IPS-15b (cell line): ENCODE measurements around the gene TPI1.

Experiments
- H3K27me3 ChIP-seq: one replicate; pipeline ENCODE4 v1.6.1; 2013; ENCODE audit warnings: low read length; ENCODE audit not compliant: control insufficient read depth, insufficient read depth
- H3K36me3 ChIP-seq: one replicate; pipeline ENCODE4 v1.6.1; 2013; ENCODE audit warnings: low read length; ENCODE audit not compliant: control insufficient read depth, insufficient read depth
- H3K4me1 ChIP-seq: one replicate; pipeline ENCODE4 v1.6.1; 2013; ENCODE audit warnings: mild to moderate bottlenecking, low read length; ENCODE audit not compliant: control insufficient read depth, insufficient read depth
- H3K4me3 ChIP-seq: one replicate; pipeline ENCODE4 v1.5.1; 2013; ENCODE audit warnings: low read depth, low read length
- H3K9ac ChIP-seq: one replicate; pipeline ENCODE4 v1.6.1; 2013; ENCODE audit warnings: low read depth, mild to moderate bottlenecking, low read length
- H3K9me3 ChIP-seq: one replicate; pipeline ENCODE4 v1.6.1; 2013; ENCODE audit warnings: mild to moderate bottlenecking, low read length; ENCODE audit not compliant: control insufficient read depth, insufficient read depth

The TPI1 gene

DNA sequence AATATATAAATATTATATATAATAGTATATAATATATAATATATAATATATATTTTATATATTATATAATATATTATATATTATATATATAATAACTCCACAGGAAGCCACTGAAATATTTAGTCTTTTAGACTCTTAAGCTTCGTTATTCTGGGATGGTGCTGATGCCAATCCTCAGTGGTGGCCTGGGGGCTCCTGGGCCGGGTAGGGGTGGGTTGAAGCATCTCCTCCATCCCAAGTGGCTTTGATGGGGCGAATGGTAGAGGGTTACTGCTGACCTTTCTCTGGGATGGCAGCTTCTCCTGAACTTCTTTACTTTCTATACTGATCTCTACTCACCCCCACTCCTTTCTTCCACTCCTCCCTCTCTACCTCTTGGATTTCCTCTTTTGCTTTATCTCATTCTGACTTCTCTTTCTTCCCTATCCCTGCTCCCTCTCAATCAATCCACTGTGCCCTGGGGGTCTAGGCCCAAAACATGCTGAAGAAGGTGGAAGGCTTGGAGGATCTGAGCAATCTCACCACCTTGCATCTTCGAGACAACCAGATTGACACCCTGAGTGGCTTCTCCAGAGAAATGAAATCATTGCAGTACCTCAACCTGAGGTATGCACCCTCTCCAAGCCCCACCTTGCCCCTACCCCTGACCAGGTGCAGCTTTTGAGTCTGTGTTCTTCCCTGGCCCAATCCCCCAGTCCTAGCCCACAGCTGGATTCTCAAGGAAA is 42.3 kb downstream of the TPI1 start:
- H3K9ac ChIP-seq, result no peak overlapping the region
- no peaks in the 10 kb centered on the region for H3K36me3 ChIP-seq
- H3K4me3 ChIP-seq, result no peak overlapping the region
- H3K4me1 ChIP-seq, result peaks cover 16% of the 10 kb centered on the region
- H3K27me3 ChIP-seq, result peaks cover 9% of the 10 kb centered on the region
- no peaks in the 10 kb centered on the region for H3K9me3 ChIP-seq

DNA sequence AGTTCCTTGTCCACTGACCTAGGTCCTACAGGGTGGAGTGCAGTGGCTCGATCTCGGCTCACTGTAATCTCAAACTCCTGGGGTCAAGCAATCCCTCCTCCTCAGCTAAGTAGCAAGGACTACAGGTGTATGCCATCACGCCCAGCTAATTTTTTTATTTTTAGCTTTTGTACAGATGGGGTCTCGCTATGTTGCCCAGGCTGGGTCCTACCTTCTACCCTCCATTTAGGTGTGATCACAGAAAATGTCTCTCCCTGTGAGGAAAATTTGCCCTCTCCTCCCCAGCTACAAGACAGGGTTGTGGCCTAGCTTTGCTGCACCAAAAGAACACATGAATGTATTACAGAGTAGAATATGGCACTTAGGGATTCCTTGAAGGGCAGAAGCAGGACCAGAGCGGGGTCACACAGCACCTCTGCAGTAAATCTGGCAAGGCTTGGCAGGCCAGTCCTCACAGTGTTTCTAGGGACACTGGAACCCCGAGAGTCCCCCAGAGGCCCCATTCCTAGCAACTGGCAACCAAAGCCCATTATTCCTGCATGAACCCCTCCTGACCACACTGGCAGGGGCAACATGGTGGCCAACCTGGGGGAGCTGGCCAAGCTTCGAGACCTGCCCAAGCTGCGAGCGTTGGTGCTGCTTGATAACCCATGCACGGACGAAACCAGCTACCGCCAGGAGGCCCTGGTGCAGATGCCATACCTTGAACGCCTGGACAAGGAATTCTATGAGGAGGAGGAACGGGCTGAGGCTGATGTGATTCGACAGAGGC is 45.0 kb downstream of the TPI1 start:
- H3K9me3 ChIP-seq, result no peaks in the 10 kb centered on the region
- no peaks in the 10 kb centered on the region for H3K27me3 ChIP-seq
- peaks cover 16% of the 10 kb centered on the region for H3K36me3 ChIP-seq
- no peak overlapping the region for H3K4me3 ChIP-seq
- peaks cover 16% of the 10 kb centered on the region for H3K4me1 ChIP-seq
- H3K9ac ChIP-seq, result no peak overlapping the region

DNA sequence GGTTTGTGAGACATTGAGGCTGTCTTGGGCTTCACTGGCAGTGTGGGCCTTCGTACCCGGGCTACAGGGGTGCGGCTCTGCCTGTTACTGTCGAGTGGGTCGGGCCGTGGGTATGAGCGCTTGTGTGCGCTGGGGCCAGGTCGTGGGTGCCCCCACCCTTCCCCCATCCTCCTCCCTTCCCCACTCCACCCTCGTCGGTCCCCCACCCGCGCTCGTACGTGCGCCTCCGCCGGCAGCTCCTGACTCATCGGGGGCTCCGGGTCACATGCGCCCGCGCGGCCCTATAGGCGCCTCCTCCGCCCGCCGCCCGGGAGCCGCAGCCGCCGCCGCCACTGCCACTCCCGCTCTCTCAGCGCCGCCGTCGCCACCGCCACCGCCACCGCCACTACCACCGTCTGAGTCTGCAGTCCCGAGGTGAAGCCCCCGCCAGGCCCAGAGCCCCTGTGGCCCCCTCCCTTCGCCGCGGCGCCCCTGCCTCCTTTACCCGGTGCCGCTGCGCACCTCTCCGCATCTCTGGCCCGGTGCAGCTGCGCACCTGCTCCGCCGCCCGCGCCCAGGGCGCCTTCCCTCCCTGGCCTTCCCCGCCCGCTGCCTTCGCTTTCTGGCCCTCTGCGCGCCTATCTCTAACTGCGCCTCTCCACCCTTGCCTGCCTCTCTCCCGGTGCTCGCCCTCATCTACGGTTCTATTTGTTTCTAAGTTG is 47.1 kb downstream of the TPI1 start, which contains the start of gene ENO2:
ENO2 (plus strand) TSS at position 335 of the 701 bp plus-strand sequence. CDS start 1,253 bp downstream, outside the sequence.
- no peaks in the 10 kb centered on the region for H3K9me3 ChIP-seq

DNA sequence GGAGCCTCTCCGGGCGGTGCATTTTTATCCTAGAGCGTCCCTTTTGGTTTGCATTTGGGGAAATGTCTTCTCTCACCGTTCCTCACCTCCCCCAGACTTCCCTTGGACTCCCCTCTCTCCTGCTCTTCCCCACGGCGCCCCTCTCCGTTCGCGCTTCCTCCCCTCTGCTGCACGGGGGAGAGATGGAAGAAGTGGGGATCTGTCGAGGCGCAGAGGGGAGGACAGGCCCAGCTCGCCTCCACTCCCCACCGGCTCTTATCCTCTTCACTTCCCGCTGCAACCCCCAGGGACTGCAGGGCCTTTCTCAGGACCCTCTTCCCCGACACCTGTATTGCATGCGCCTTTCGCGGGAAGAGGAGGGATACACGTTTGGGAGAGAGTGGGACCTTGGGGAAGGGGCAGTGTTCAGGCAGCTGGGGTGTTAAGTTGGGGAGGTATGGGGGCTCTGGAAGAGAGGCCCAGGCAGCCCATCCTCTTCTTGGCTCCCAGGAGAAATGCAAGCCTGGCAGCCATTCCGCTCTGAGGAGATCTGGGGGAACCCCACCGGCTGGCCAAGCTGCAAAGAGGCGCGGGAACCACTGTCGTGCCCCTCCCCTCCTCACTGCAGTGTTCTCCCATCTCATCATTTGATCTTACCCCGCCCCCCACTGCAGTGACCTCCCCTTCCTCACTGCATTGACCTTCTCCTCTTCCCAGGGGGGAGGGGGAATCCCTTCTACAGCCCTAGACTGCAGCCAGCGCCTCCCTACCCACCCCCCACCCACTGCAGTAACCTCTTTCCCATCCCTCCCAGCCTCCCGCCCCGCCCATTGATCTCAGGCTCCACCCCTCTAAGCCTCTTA is 47.8 kb downstream of the TPI1 start:
- peaks cover 16% of the 10 kb centered on the region for H3K4me1 ChIP-seq
- H3K36me3 ChIP-seq, result peaks cover 33% of the 10 kb centered on the region
- peak overlapping the region; percentile 86 for H3K4me3 ChIP-seq
- H3K27me3 ChIP-seq, result no peaks in the 10 kb centered on the region
- H3K9ac ChIP-seq, result peak overlapping the region; percentile 76
- H3K9me3 ChIP-seq, result no peaks in the 10 kb centered on the region

More for the DNA sequence above, 47.1 kb downstream of the TPI1 start, which contains the start of gene ENO2:
- Histone ChIP-seq H3K4me1 (peaks cover 16% of the 10 kb centered on the region), H3K4me3 (peak within 1 kb of the TSS; percentile 86), H3K36me3 (peaks cover 25% of the 10 kb centered on the region), H3K9ac (peak within 1 kb of the TSS; percentile 76), H3K27me3 (no peaks in the 10 kb centered on the region)

DNA sequence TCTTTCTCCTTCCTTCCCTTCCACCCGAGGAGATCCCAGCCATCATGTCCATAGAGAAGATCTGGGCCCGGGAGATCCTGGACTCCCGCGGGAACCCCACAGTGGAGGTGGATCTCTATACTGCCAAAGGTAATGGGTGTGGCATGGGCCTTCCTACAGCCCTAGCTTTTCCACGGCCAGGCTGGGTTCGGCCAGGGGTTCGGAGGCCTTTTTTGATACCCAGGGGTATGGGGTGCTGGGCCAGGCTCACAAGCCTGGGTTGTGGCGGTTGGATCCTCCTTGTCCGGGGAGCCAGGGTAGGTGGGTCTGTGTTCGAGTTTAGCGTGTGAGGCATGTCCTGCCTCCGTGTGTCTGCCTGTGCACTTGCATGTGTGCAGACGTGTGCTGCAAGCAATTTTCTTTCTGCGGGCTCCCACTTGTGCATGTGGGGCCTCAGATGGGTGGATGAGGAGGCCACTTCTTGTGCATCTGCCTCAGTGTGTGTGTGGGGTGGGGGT is 48.5 kb downstream of the TPI1 start:
- Histone ChIP-seq H3K4me3 (peak overlapping the region; percentile 86), H3K9ac (peak overlapping the region; percentile 47), H3K9me3 (no peaks in the 10 kb centered on the region), H3K4me1 (peaks cover 16% of the 10 kb centered on the region), H3K27me3 (no peaks in the 10 kb centered on the region), H3K36me3 (peaks cover 33% of the 10 kb centered on the region)

DNA sequence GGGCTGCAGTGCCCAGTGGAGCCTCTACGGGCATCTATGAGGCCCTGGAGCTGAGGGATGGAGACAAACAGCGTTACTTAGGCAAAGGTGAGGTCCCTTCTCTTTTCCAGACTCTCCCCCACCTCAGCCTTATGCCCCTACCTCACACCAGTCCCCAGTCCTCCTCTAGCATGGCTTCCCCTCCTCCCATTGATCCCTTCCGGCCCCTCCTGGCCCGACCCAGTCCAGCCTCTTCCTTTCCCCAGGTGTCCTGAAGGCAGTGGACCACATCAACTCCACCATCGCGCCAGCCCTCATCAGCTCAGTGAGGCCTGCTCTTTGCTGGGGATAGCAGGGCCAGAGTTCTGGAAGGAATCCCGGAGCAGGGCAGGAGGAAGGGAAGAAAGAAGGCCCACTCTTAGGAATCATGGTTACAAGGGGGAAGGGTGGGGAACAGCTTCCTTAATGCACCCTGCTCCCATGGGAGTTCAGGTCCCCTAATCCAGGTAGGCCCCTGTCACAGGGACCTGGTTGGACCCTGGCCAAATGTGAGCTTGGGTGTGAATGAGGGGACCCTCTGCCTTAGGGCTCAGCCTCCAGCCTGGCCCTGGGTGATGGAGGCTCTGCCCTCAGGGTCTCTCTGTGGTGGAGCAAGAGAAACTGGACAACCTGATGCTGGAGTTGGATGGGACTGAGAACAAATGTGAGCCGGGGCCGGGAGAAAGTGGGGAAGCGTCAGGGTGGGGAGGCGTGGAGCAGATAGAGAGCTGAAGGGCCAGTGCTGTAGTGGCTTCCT is 49.3 kb downstream of the TPI1 start:
- H3K36me3 ChIP-seq, result peaks cover 36% of the 10 kb centered on the region
- H3K9me3 ChIP-seq, result no peaks in the 10 kb centered on the region
- peak overlapping the region; percentile 86 for H3K4me3 ChIP-seq
- H3K9ac ChIP-seq, result peak overlapping the region; percentile 47
- peaks cover 16% of the 10 kb centered on the region for H3K4me1 ChIP-seq
- H3K27me3 ChIP-seq, result no peaks in the 10 kb centered on the region

DNA sequence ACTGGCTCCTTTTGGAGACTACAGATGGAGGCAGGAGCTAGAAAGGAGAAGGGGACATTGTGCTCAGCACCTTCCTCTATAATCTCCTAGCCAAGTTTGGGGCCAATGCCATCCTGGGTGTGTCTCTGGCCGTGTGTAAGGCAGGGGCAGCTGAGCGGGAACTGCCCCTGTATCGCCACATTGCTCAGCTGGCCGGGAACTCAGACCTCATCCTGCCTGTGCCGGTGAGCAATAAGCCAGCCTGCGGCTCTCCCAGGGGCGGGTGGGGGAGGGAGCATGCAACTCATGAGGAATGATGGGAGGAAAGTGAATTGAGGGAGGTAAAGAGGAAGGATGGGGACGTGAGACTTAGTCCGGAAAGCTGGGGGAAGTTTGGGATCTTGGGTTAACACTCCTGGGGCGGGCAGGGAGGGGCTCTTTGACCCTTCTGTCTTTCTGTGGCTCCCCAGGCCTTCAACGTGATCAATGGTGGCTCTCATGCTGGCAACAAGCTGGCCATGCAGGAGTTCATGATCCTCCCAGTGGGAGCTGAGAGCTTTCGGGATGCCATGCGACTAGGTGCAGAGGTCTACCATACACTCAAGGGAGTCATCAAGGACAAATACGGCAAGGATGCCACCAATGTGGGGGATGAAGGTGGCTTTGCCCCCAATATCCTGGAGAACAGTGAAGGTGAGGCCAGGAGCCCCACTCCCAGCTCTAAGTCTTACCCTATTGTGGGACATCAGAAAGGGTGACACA is 50.3 kb downstream of the TPI1 start:
- Histone ChIP-seq H3K27me3 (no peaks in the 10 kb centered on the region), H3K4me1 (peaks cover 16% of the 10 kb centered on the region), H3K9me3 (no peaks in the 10 kb centered on the region), H3K9ac (no peak overlapping the region), H3K4me3 (no peak overlapping the region), H3K36me3 (peaks cover 47% of the 10 kb centered on the region)

DNA sequence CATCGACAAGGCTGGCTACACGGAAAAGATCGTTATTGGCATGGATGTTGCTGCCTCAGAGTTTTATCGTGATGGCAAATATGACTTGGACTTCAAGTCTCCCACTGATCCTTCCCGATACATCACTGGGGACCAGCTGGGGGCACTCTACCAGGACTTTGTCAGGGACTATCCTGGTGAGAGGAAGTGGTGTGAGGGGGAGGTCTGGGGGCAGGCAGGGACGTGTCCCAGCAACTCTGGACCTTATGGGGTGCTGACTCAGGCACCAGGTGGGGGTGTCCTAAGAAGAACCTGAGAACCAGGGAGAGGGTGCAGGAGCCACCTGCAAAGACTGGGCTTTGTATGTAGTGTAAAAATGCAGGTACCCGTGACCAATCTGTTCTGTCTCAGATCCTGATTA is 52.3 kb downstream of the TPI1 start:
- Histone ChIP-seq H3K9ac (no peak overlapping the region), H3K4me1 (peaks cover 9% of the 10 kb centered on the region), H3K36me3 (peaks cover 55% of the 10 kb centered on the region)

More for the DNA sequence above, 52.3 kb downstream of the TPI1 start:
- Histone ChIP-seq H3K27me3 (no peaks in the 10 kb centered on the region), H3K4me3 (no peak overlapping the region), H3K9me3 (no peaks in the 10 kb centered on the region)
